GM12872 (cell line): ENCODE results near the gene IGHMBP2.
A peak's percentile ranks its signal among the peaks of the same experiment; 100 is the strongest.

Experiments
- CTCF ChIP-seq: IDR thresholded peaks from 3 replicates; pipeline ENCODE4 v1.5.1; 2011; ENCODE audit warnings: low read depth, mild to moderate bottlenecking, low read length, moderate library complexity; ENCODE audit not compliant: insufficient read depth

Gene IGHMBP2

DNA sequence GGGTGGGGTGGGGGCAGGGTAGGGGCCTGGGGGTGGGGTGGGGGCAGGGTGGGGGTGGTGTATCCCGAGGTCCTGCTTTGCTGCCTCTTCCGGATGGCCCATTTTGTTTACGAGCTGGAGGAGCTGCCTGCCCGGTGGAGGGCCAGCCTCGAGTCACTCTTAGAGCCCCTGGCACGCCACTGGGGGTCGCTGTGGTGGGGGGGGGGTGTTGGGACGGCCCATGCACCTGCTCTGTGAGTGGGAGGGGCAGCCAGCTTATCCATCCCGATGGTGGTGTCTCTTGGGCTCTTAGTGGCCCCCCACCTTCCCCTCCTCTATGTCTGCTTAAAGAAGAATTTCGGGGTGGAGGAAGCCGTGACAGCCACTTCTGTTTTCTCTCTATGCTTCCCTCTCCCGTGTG is 52.5 kb downstream of the IGHMBP2 start:
- TF ChIP-seq CTCF = peak; percentile 22; the same call in 1 of the 3 replicates

DNA sequence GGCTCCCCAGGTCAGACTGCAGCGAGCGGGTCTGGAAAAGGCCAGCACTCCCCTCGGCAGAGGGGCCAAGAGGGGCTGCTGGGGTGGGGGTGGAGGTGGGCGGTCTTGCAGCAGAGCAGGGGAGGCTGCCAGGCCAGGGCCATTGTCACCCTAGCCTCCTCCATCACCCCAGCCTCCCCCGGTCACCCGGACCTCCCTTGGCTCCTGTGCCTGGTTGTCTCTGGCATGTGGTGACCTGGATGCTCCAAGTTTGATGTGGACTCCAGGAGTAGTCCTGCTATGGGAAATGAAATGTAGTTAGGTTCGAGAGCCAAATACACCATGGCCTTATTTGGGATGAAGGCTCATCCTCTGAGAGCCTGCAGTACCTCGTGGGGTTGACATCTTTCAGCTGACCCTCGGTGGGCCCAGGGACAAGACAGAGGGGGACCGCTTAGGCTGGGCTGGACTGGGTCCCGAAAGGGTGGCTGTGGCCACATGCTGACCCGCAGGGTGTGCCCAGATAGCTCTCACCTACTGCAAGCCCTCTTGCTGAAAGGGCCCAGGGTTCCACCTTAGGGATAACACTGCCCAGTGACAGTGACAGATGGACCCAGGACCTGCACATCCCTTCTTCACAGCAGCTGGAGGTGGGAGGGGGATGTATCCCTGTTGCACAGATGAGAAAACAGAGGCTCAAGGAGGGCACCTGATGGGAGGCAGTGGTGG is 53.0 kb downstream of the IGHMBP2 start:
- no peak for TF ChIP-seq CTCF

DNA sequence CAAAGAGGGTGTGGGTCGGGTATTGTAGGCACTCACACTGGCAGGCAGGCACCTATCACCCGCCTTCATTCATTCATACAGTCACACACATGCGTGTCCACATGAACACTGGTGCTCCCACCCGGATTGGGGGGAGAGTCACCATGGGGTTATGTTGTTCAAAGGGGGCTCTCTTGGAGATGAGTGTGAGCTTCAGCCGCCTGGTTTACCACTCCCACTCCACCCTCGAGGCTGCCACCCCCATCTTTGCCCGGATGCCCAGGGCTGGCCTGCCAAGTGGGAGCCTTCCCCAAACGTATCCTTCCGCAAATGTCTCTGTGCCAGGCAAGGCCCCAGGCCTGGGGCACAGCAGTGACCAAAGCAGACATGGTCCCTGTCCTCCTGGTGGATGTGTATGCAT is 54.5 kb downstream of the IGHMBP2 start:
- TF ChIP-seq CTCF = no peak

DNA sequence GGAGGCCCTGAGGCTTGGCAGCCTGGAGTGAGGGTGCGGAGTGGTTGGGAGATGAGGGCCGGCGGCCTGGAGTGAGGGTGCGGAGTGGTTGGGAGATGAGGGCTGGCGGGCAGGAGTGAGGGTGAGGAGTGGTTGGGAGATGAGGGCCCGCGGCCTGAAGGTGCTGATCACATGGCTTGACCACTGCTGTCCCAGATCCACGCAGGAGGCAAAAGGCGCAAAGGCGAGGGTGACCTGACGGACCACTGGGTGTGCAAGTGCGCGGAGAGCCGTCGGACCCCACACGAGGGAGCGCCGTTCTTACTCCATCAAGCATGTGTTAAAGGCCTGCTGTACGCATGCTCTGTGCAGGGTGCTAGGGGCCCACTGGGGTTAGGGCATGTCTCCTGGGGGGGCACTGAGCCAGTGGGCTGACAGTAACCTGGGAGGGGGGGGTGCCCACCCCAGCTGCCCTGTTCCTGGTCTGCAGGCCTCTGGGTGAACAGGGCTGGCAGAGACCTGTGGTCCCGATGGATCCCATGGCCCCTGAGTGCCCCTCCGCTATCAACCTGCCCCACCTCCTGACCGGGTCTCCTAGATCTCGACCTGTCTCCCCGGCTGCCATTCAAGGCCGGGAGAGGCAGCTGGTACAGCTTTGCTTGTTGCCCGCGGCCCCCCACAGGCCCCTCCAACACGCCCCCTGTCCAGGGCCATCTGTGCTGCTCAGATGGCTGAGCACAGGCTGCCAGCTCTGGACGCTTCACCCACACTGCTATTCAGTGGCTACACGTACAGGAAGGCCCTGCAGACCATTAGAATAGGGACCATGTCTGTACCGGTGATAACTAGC is 56.0 kb downstream of the IGHMBP2 start:
- TF ChIP-seq CTCF = no peak

DNA sequence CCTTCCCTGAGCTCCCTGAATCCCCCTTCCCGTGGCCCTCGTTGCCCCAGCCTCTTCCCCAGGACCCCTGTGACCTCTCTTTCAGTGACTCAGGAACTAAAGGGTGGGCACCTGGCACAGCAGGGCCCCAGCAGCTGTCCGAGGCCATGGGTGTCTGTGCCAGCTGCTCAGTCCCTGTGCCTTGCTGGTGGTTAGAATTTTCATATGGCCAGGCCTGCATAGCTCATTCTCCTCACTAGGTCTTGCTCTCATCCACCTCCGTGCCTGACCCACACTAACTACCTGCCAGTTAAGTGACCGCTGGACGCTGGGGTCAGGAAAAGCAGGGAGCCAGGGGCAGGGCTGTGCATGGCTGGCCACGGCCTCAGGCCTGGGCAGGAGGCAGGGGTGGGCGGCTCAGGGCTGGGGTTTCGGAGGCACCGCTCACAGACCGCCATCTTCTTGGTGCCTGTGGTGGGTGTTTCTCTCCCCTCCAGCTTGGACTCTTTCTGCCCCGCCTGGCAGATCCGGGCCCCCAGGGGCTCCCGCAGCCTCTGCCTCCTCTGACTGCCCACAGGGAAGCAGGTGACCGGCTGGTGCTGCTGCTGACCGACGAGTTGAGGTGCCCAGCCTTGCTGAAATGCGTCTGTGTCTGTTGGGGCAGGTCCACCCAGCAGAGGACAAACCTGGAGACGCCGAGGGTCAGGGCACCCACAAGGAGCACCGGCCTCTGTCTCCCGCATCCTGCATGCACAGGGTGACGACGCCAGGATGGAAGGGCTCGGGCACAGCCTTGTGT is 56.8 kb downstream of the IGHMBP2 start:
- TF ChIP-seq CTCF = no peak

GRCh38 chr11:68961245-68961644 is 57.6 kb downstream of the IGHMBP2 start:
- no peak for TF ChIP-seq CTCF

DNA sequence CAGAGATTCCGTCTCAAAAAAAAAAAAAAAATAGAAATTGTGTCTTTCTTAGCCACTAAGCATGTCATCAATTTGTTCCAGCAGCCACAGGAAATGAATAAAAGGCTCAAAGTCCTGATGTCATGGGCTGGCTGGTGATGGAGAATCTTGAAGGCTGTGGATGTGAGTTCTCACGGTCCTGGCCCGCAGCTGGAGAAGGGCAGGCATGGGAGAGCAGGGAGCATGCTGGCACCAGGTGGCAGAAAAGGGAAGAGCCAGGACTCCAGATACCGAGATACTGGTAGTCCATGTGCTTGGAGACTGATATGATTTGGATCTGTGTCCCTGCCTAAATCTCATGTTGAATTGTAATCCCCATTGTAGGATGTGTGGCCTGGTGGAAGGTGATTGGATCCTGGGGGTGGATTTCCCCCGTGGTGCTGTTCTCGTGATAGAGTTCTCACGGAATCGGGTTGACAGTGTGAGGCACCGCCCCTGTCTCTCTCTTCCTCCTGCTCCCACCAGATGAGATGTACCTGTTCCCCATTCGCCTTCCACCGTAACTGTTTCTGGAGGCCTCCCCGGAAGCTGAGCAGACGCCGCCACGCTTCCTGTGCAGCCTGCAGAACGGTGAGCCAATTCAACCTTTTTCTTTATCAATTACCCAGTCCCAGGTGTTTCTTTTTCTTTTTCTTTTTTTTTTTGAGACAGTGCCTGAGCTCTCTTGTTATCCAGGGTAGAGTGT is 59.0 kb downstream of the IGHMBP2 start:
- TF ChIP-seq CTCF = no peak
